NT2/D1 (cell line): ENCODE measurements around the gene ST6GALNAC1.

Experiments used
- DNase-seq: peaks from one replicate; pipeline ENCODE4 v3.0.0-alpha.2; 2011; ENCODE audit warnings: low read depth, low spot score
- H3K27me3 ChIP-seq: 2 replicates; pipeline ENCODE4 v1.6.0; 2011; ENCODE audit warnings: mild to moderate bottlenecking; ENCODE audit not compliant: insufficient read length, insufficient read depth
- H3K36me3 ChIP-seq: 2 replicates; pipeline ENCODE4 v1.6.1; 2011; ENCODE audit warnings: mild to moderate bottlenecking, low read length, mixed read lengths; ENCODE audit not compliant: insufficient read depth, insufficient read length
- H3K4me1 ChIP-seq: 2 replicates; pipeline ENCODE4 v1.5.1; 2011; ENCODE audit not compliant: insufficient read depth, insufficient read length
- H3K4me3 ChIP-seq: 2 replicates; pipeline ENCODE4 v1.5.1; 2011; ENCODE audit warnings: low read depth; ENCODE audit not compliant: insufficient read length
- H3K9ac ChIP-seq: 2 replicates; pipeline ENCODE4 v1.6.0; 2011; ENCODE audit warnings: low read depth; ENCODE audit not compliant: insufficient read length
- H3K9me3 ChIP-seq: 2 replicates; pipeline ENCODE4 v1.5.1; 2011; ENCODE audit warnings: mild to moderate bottlenecking, low read length; ENCODE audit not compliant: insufficient read depth
- SUZ12 ChIP-seq: IDR thresholded peaks from 2 replicates; pipeline ENCODE4 v1.6.1; 2011; ENCODE audit not compliant: insufficient read length, insufficient read depth; ENCODE audit errors: extremely low read depth
- YY1 ChIP-seq: IDR thresholded peaks from 2 replicates; pipeline ENCODE4 v1.6.1; 2011; ENCODE audit not compliant: insufficient read length, insufficient read depth
- ZNF274 ChIP-seq: IDR thresholded peaks from 2 replicates; pipeline ENCODE4 v1.6.1; 2011; ENCODE audit warnings: mild to moderate bottlenecking, low read depth, low read length

The ST6GALNAC1 gene, protein sequence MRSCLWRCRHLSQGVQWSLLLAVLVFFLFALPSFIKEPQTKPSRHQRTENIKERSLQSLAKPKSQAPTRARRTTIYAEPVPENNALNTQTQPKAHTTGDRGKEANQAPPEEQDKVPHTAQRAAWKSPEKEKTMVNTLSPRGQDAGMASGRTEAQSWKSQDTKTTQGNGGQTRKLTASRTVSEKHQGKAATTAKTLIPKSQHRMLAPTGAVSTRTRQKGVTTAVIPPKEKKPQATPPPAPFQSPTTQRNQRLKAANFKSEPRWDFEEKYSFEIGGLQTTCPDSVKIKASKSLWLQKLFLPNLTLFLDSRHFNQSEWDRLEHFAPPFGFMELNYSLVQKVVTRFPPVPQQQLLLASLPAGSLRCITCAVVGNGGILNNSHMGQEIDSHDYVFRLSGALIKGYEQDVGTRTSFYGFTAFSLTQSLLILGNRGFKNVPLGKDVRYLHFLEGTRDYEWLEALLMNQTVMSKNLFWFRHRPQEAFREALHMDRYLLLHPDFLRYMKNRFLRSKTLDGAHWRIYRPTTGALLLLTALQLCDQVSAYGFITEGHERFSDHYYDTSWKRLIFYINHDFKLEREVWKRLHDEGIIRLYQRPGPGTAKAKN

DNA sequence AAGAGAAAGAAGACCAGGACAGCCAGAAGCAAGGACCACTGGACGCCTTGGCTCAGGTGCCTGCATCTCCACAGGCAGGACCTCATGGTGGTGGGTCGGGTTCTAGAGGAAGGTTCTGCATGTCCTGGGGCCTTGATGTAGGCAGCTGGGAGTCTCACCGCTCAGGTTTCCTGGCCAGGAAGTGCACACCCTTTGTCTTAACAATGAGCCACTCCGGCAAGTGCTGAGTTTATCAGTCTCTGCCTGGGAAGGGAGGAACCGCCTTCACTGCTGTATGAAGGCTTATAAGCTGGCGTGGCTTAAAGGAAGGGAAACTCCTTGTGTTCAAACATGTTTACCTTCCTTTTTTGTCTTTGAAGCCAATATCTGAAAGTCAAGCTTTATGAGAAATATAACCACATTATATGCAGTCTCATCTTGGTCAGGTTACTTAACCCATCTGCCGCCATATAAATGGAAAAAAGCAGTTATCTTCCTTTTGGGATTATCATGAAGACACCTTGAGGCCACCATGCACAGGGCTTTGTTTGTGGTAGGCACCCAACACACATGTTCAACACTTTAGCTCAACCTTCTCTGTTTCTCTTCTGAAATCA is at the start of gene ST6GALNAC1:
ST6GALNAC1 (minus strand) TSS at position 205 of the 596 bp plus-strand sequence; CDS start at position 86, 119 bp downstream.
- no peaks in the 10 kb centered on the region for H3K4me1 ChIP-seq
- no peaks in the 10 kb centered on the region for H3K9me3 ChIP-seq
- H3K9ac ChIP-seq = no peak within 1 kb of the TSS
- H3K36me3 ChIP-seq = no peaks in the 10 kb centered on the region
- TF ChIP-seq ZNF274 (no peak), SUZ12 (no peak), YY1 (no peak)
- no peak within 1 kb of the TSS for H3K4me3 ChIP-seq
- no peaks in the 10 kb centered on the region for H3K27me3 ChIP-seq
- no peak for DNase-seq

DNA sequence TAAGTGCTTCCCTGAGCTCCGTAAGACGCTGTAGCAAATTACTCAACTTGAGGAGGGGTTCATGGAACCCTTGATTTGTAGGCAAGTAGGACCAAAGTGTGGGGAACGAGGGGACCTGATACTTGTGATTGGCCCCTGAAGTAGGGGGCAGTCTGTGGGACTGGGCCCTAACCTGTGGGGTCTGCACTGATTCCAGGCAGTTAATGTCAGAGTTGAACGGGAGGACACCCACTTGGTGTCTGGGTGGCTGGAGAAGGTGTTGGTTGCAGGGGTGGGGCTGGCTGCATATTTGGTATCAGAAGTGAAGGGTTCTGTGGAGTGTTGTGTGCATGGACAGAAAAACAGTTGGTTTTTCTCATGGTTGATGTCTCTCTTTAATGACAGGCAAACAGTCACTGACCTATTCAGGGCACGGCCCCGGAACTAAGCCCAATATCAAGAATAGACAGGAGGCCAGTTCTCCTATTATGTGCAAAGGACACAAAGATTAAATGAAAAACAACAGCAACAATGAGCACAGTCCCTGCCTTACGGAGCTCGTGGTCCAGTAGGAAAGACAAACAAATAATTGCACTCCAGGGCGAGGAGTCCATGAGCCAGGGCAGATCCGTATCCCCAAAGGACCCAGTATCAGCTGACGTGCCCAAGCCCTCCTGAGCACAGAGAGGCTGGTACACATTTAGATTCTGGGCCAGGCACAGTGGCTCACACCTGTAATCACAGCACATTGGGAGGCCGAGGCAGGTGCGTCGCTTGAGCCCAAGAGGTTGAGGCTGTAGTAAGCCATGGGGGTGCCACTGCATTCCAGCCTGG is 48.0 kb upstream of the ST6GALNAC1 start:
- Histone ChIP-seq H3K36me3 (peaks cover 19% of the 10 kb centered on the region), H3K4me3 (no peak overlapping the region), H3K4me1 (peaks cover 21% of the 10 kb centered on the region), H3K9ac (no peak overlapping the region), H3K9me3 (no peaks in the 10 kb centered on the region), H3K27me3 (no peaks in the 10 kb centered on the region)
- no peak for DNase-seq
- TF ChIP-seq SUZ12 (no peak), ZNF274 (no peak), YY1 (no peak)

DNA sequence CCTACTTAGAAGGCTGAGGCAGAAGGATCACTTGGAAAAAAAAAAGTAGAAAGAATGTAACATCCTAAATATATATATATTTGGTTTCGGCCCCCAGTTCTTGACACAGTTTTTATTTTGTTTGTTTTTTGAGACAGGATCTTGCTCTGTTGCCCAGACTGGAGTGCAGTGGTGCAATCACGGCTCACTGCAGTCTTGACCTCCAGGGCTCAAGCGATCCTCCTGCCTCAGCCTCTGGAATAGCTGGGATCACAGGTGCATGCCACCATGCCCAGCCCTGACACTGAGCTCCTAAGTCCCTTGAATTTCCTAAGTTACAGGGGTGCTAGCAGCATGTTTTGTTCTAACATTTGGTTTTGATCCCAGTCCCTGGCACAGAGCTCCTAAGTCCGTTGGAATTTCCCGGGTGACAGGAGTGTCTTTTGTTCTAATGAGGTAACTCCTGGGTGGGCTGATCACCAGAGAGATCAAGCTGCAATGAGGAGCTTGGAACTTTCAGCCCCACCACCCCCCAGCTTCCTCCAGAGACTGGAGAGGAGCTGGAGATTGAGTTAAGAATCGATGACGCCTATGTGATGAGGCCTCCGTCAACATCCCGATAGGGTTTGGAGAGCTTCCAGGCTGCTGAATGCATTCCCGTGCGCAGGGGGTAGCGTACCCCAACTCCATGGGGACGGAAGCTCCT is 47.2 kb upstream of the ST6GALNAC1 start:
- TF ChIP-seq SUZ12 (no peak), ZNF274 (no peak), YY1 (no peak)
- H3K4me3 ChIP-seq = no peak overlapping the region
- no peaks in the 10 kb centered on the region for H3K27me3 ChIP-seq
- peaks cover 20% of the 10 kb centered on the region for H3K4me1 ChIP-seq
- DNase-seq = no peak
- no peaks in the 10 kb centered on the region for H3K9me3 ChIP-seq
- H3K36me3 ChIP-seq = peaks cover 18% of the 10 kb centered on the region
- no peak overlapping the region for H3K9ac ChIP-seq

DNA sequence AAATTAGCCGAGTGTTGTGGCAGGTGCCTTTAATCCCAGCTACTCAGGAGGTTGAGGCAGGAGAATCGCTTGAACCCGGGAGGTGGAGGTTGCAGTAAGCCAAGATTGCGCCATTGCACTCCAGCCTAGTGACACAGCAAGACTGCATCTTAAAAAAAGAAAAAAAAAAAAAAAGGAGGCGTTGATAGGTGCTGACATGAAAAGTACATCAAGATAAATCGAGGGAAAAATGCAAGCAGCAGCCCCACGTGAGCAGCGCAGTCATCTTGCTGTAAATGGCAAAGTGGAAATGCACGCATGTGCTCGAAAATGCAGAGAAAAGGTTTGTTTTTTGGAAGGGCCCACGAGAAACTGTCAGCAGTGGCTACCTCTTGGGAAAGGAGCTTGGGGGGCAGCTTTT is 46.3 kb upstream of the ST6GALNAC1 start:
- no peak overlapping the region for H3K9ac ChIP-seq

DNA sequence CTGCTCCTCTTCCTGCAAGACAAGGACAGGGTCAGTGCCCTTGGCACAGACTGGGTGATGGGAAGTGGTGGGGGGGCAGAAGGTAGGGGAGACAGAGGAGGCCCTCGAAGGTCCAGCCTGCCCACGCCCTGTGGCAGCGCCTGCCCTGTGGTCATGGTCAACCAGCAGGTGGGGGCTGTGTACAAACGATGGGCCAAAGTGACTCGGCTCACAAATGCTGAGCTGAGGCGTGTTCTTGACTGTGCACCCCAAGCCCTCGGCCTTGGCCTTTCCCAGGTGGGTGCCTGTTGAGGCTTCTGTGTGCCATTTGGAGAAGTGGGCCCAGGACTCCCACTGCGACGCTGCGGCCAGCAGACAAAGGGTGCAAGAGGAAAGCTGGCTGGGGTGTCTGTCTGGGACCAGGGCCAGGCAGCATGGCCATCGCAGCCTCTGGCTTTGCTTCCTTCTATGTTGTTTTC is 44.6 kb upstream of the ST6GALNAC1 start:
- no peak overlapping the region for H3K9ac ChIP-seq
- no peak for DNase-seq
- no peak for TF ChIP-seq YY1
- no peak for TF ChIP-seq SUZ12
- TF ChIP-seq ZNF274 = no peak
- no peaks in the 10 kb centered on the region for H3K9me3 ChIP-seq
- H3K4me3 ChIP-seq = no peak overlapping the region
- H3K27me3 ChIP-seq = no peaks in the 10 kb centered on the region
- peaks cover 24% of the 10 kb centered on the region for H3K36me3 ChIP-seq
- peaks cover 17% of the 10 kb centered on the region for H3K4me1 ChIP-seq

More for the DNA sequence above, 46.3 kb upstream of the ST6GALNAC1 start:
- TF ChIP-seq ZNF274 (no peak), SUZ12 (no peak), YY1 (no peak)
- Histone ChIP-seq H3K9me3 (no peaks in the 10 kb centered on the region), H3K36me3 (peaks cover 19% of the 10 kb centered on the region), H3K4me1 (peaks cover 20% of the 10 kb centered on the region), H3K4me3 (no peak overlapping the region), H3K27me3 (no peaks in the 10 kb centered on the region)
- DNase-seq = no peak

DNA sequence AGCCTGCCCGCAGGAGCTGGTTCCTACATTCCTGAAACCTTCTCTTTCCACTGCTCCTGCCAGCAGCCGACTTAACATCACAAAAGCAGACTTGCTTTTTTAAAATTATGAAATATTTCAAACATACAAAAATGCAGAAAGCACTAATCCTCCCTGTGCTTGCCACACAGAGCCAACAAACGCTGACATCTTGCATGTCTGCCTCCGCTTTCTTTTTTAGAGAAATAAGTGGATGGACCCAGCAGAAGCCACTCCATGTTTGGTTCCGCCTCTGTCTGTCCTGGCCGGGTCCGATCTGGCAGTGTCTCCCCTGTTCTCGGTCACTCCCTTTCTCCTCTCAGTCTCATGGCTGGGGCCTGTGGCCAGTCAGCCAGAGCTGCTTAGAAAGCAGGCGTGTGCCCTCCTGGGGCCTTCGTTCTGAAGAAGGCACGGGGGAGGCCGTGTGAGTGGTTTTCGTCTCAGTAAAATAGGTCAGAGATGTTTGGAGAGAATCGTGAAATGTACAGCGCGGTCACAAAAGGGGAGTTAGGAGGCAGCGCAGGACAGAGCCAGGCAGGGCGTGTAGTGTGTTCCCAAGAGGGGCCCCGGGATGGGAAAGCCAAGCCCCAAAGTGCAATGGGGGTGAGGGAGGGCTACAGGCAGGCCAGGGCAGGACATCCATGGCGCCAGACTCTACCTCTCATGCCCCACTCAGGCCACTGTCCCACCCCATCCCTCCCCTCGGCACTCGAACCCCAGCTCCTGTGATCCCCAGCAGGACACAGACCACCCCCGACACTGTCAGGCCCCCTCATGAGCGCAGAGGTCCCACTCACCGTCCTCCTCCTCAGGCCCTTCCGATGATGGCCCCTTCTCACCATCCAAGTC is 44.0 kb upstream of the ST6GALNAC1 start:
- peak overlapping the region; percentile 33 for H3K9ac ChIP-seq
- H3K36me3 ChIP-seq = peaks cover 29% of the 10 kb centered on the region
- H3K9me3 ChIP-seq = no peaks in the 10 kb centered on the region
- no peaks in the 10 kb centered on the region for H3K27me3 ChIP-seq
- DNase-seq = no peak
- TF ChIP-seq ZNF274 (no peak), YY1 (no peak), SUZ12 (no peak)
- peaks cover 17% of the 10 kb centered on the region for H3K4me1 ChIP-seq
- H3K4me3 ChIP-seq = no peak overlapping the region
